Suprapubic skin (tissue), 4 donors: ENCODE measurements around the gene CLEC5A. TPM values are rescaled to one million over a fixed set of nuclear protein-coding genes. Genes with fewer than 3 reads are reported as not detected.

Experiments used
- DNase-seq, 2 donors: peaks; one replicate each; pipeline ENCODE4 v3.0.0-alpha.2; 2019; ENCODE audit warnings: low spot score in 2 of 2
- H3K27ac ChIP-seq: fragments of 200-600 bp; sonication (generic); one replicate; pipeline ENCODE4 v1.5.1; 2019
- H3K27me3 ChIP-seq: fragments of 200-600 bp; sonication (generic); one replicate; pipeline ENCODE4 v1.5.1; 2019
- H3K36me3 ChIP-seq: fragments of 200-600 bp; sonication (generic); one replicate; pipeline ENCODE4 v1.5.1; 2019
- H3K4me1 ChIP-seq: fragments of 200-600 bp; sonication (generic); one replicate; pipeline ENCODE4 v1.5.1; 2019
- H3K4me3 ChIP-seq: fragments of 200-600 bp; sonication (generic); one replicate; pipeline ENCODE4 v1.5.1; 2019; ENCODE audit warnings: mild to moderate bottlenecking
- H3K9me3 ChIP-seq: fragments of 200-600 bp; sonication (generic); one replicate; pipeline ENCODE4 v1.5.1; 2019
- EP300 ChIP-seq: sonication (generic); formaldehyde crosslinking; IDR thresholded peaks from one replicate; pipeline ENCODE4 v1.6.1; 2017; ENCODE audit warnings: antibody characterized with exemption
- POLR2A ChIP-seq, 2 donors: fragments of 450-650 bp; IDR thresholded peaks; one replicate each; pipeline ENCODE4 v1.6.1; 2017; ENCODE audit warnings: antibody characterized with exemption in 2 of 2, mild to moderate bottlenecking in 2 of 2, moderate library complexity in 2 of 2
- POLR2AphosphoS5 ChIP-seq, 3 donors: sonication (generic); formaldehyde crosslinking; IDR thresholded peaks; one replicate each; pipeline ENCODE4 v1.6.1; 2017; ENCODE audit warnings: antibody characterized with exemption in 3 of 3
- WGBS: methylation state at CpG from one replicate; pipeline ENCODE4 v1.1.5; 2018; 5-methylcytosine and 5-hydroxymethylcytosine counted together
- total RNA-seq, 4 donors: library from RNA; depleted of rRNA; stranded (reverse); fragments of >200 nt; gene quantifications; one replicate each; pipeline ENCODE4 v1.1.0, GENCODE V29; 2016
- TF ChIP-seq, protein P1 (sequence below), 2 donors: fragments of 200-600 bp in 1 of 2; fragments of 450-650 bp in 1 of 2; sonication (generic) in 1 of 2; IDR thresholded peaks; one replicate each; pipeline ENCODE4 v1.5.1; 2016 to 2019; ENCODE audit warnings: antibody characterized with exemption in 2 of 2, mild to moderate bottlenecking in 1 of 2, moderate library complexity in 1 of 2

CLEC5A gene
- total RNA-seq, 4 donors from 2014 or later: 2.2 to 5.4 (median 3.9) TPM

DNA sequence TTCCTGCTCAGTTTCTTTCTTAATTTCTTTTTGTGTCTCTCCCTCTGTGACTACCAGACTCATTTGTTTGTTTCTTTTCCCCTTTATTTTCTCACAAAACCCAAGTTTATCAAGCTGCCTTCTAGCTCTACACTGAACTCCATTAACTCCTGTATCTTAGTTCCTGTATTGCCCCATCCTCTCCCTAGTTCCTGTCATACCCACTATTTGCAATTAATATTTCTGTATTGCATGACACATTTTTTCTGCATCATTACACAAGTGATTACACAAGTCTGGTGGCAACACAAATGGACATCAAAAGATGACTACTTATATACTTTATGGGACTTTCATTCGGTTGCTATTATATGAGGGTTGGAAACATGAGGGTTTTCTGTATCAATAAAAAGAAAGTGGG, 57.5 kb downstream of the CLEC5A start:
- H3K36me3 ChIP-seq: no peaks in the 10 kb centered on the region
- 94% methylated on average over 1 of the region's 1 CpG for WGBS
- no peaks in the 10 kb centered on the region for H3K4me1 ChIP-seq
- no peak for DNase-seq
- H3K9me3 ChIP-seq: no peaks in the 10 kb centered on the region
- no peak overlapping the region for H3K4me3 ChIP-seq
- H3K27ac ChIP-seq: no peak overlapping the region
- TF ChIP-seq EP300: no peak
- TF ChIP-seq, protein P1, sequence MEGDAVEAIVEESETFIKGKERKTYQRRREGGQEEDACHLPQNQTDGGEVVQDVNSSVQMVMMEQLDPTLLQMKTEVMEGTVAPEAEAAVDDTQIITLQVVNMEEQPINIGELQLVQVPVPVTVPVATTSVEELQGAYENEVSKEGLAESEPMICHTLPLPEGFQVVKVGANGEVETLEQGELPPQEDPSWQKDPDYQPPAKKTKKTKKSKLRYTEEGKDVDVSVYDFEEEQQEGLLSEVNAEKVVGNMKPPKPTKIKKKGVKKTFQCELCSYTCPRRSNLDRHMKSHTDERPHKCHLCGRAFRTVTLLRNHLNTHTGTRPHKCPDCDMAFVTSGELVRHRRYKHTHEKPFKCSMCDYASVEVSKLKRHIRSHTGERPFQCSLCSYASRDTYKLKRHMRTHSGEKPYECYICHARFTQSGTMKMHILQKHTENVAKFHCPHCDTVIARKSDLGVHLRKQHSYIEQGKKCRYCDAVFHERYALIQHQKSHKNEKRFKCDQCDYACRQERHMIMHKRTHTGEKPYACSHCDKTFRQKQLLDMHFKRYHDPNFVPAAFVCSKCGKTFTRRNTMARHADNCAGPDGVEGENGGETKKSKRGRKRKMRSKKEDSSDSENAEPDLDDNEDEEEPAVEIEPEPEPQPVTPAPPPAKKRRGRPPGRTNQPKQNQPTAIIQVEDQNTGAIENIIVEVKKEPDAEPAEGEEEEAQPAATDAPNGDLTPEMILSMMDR (IDR thresholded peaks at IDR 0.05): no peak
- no peak for TF ChIP-seq POLR2A (IDR thresholded peaks at IDR 0.05)
- no peak for TF ChIP-seq POLR2AphosphoS5 (IDR thresholded peaks at IDR 0.05)
- H3K27me3 ChIP-seq: no peaks in the 10 kb centered on the region

DNA sequence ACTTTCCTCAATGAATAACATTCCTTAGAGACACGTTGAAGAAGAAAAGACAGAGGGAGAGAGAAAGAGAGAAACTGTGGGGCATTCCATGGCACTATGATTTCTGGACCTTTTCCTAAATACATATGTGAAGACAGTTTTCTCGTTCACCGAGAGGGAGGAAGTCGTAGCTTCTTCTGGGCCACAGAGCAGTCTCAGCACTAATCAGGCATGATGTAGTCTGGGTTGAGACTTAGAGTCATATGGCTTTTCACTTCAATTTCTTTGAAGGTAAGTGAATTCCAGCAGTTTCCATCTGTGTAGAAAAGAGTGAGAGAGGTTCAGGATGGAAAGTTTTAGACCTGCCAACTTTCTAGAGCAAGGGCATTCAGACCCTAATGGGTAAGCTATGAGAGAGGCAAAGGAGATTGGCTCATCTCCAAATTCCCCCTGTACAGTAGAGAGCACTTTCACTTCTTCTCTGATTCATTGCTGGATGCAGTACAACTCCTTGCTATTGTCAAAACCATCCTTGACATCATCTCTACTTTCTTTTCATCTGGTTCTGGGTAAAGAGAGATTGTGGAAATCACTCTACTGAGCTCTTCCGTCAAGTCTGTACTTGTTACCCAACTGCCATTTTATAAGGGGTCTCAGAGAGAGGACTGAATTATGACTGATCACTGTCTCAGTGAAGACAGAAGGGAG, 62.1 kb downstream of the CLEC5A start:
- no peaks in the 10 kb centered on the region for H3K36me3 ChIP-seq
- TF ChIP-seq, protein P1 (IDR thresholded peaks at IDR 0.05): no peak
- TF ChIP-seq POLR2A (IDR thresholded peaks at IDR 0.05): no peak
- TF ChIP-seq POLR2AphosphoS5 (IDR thresholded peaks at IDR 0.05): no peak
- H3K27me3 ChIP-seq: no peaks in the 10 kb centered on the region
- no peak for DNase-seq
- H3K9me3 ChIP-seq: no peaks in the 10 kb centered on the region
- no peak overlapping the region for H3K4me3 ChIP-seq
- no peaks in the 10 kb centered on the region for H3K4me1 ChIP-seq
- no peak overlapping the region for H3K27ac ChIP-seq
- WGBS: 79% methylated on average over 5 of the region's 5 CpGs

DNA sequence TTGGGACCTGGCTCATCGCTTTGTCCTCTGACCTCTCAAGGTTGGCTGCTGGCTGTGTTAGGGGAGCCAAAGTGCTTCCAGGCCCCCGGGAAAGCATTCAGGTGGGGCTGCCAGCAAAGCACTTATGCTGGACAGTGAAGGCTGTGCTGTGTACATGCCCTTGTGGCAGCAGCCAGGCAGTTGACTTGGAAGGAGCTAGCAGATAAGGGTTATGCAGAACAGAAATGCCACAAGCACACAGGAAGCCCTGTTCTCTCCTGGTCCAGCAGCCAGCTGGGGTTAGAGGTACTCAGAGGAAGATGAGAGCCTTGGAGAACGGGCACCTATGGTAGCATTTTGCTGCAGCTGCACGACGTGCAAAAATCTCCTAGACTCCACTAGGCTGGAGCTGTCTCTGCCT, 65.8 kb downstream of the CLEC5A start:
- no peak for TF ChIP-seq POLR2AphosphoS5 (IDR thresholded peaks at IDR 0.05)
- no peak for TF ChIP-seq EP300
- TF ChIP-seq POLR2A (IDR thresholded peaks at IDR 0.05): no peak
- TF ChIP-seq, protein P1 (IDR thresholded peaks at IDR 0.05): no peak
- no peak overlapping the region for H3K4me3 ChIP-seq
- 73% methylated on average over 5 of the region's 5 CpGs for WGBS

DNA sequence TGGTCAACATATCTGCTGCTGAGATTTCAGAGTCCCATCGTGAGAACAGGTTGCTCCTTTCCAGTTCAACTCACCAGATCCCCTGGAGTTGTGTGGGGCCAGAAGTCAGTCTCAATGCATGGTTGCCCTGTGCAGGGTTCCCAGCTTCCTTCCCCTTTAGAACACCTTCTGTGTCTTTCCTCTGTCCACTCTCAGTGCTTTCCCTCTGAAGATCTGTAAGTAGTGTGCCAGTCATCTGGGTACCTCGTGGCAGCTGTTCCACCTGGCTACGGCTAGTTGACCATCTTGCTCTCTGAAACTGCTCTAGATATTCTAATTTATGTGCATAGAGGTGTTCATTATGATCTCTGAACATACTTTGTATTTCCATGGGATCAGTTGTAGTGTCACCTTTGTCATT, 69.4 kb downstream of the CLEC5A start:
- no peak for TF ChIP-seq EP300
- TF ChIP-seq, protein P1 (IDR thresholded peaks at IDR 0.05): no peak
- TF ChIP-seq POLR2A (IDR thresholded peaks at IDR 0.05): no peak
- no peak for TF ChIP-seq POLR2AphosphoS5 (IDR thresholded peaks at IDR 0.05)
- peaks cover 5% of the 10 kb centered on the region for H3K9me3 ChIP-seq
- no peak overlapping the region for H3K27ac ChIP-seq
- H3K36me3 ChIP-seq: no peaks in the 10 kb centered on the region
- DNase-seq: no peak
- WGBS: 85% methylated on average over 3 of the region's 3 CpGs
- no peak overlapping the region for H3K4me3 ChIP-seq
- H3K27me3 ChIP-seq: no peaks in the 10 kb centered on the region
- H3K4me1 ChIP-seq: no peaks in the 10 kb centered on the region

More for the DNA sequence above, 65.8 kb downstream of the CLEC5A start:
- no peak for DNase-seq
- no peaks in the 10 kb centered on the region for H3K4me1 ChIP-seq
- H3K27me3 ChIP-seq: no peaks in the 10 kb centered on the region
- peaks cover 5% of the 10 kb centered on the region for H3K9me3 ChIP-seq
- no peak overlapping the region for H3K27ac ChIP-seq
- H3K36me3 ChIP-seq: no peaks in the 10 kb centered on the region

Other genes starting within 250 kb of the CLEC5A start
- 10 to 100 TPM; 12.5 to 45.2 (median 17.9) TPM for gene DENND11, start 244.8 kb downstream of the CLEC5A start, total RNA-seq
- gene WEE2, start 238.6 kb downstream of the CLEC5A start, total RNA-seq: not detected
- 100 to 1,000 TPM in 2 of 4 donors, 10 to 100 TPM in 2; 71.8 to 105 (median 92.8) TPM for gene SSBP1, start 208.6 kb downstream of the CLEC5A start, total RNA-seq
- 1 to 10 TPM; 1.1 to 7.5 (median 3.4) TPM for gene TAS2R3, start 182.9 kb downstream of the CLEC5A start, total RNA-seq
- 1 to 10 TPM in 2 of 4 donors, under 1 TPM in 2; 0.19 to 6.0 (median 2.0) TPM for gene TAS2R4, start 170.3 kb downstream of the CLEC5A start, total RNA-seq
- 10 to 100 TPM in 1 of 4 donors, 1 to 10 TPM in 3; 1.1 to 11.3 (median 3.9) TPM for gene TAS2R5, start 156.8 kb downstream of the CLEC5A start, total RNA-seq
- gene PRSS37, start 105.5 kb downstream of the CLEC5A start, total RNA-seq: not detected
- gene OR9A4, start 30.6 kb downstream of the CLEC5A start, total RNA-seq: not detected
- not detected for gene TAS2R38, start 26.8 kb upstream of the CLEC5A start, total RNA-seq
- under 1 TPM; 0.16 to 0.49 (median 0.23) TPM for gene MGAM, start 48.9 kb upstream of the CLEC5A start, total RNA-seq
- gene MGAM2, start 164.7 kb upstream of the CLEC5A start, total RNA-seq: under 1 TPM in 3 of 4 donors, not detected in 1; 0.11 to 0.97 (median 0.47) TPM